Endothelial cell of umbilical vein (primary cell): ENCODE results near the gene SEC62. TPM values are rescaled to one million over a fixed set of nuclear protein-coding genes. Genes with fewer than 3 reads are reported as not detected.

Source experiments
- BruUV-seq: library from RNA; stranded (reverse); fragments of 400-500 nt; replicated peaks from 2 replicates; lab custom pipeline; 2021; lab: Mats Ljungman, UMichigan
- CTCF ChIA-PET: fragments of 300-600, 350-600 bp; sonication (Branson Sonifier 250); formaldehyde crosslinking; loops from one replicate; lab custom pipeline; 2021; ENCODE audit warnings: antibody characterized with exemption, inconsistent platforms; lab: Charles Lee
- POLR2A ChIA-PET: fragments of 300-600, 350-600 bp; sonication (Branson Sonifier 250); formaldehyde crosslinking; loops from one replicate; lab custom pipeline; 2021; ENCODE audit warnings: antibody characterized with exemption, inconsistent platforms; lab: Charles Lee
- DNase-seq: peaks from one replicate; pipeline ENCODE4 v3.0.0-alpha.2; 2011; ENCODE audit warnings: low read depth, low spot score
- FAIRE-seq: peaks from 2 replicates; lab custom pipeline; 2011; peaks lifted over from hg19 to GRCh38; lab: Jason Lieb, UNC
- H2AFZ ChIP-seq: 2 replicates; pipeline ENCODE4 v1.6.0; 2012; ENCODE audit warnings: low read depth, low read length, control low read depth, inconsistent platforms
- H3K27ac ChIP-seq: 2 replicates; pipeline ENCODE4 v1.5.1; 2011; ENCODE audit warnings: low read depth, mild to moderate bottlenecking, control low read depth, low read length, moderate library complexity; ENCODE audit not compliant: insufficient read depth
- H3K27me3 ChIP-seq, 2 experiments: 2 replicates each; pipeline versions ENCODE4 v1.6.0 to v1.6.1; 2011; ENCODE audit warnings: low read length in 2 of 2, mixed read lengths in 1 of 2; ENCODE audit not compliant: control insufficient read depth in 2 of 2, insufficient read depth in 2 of 2
- H3K36me3 ChIP-seq, 2 experiments: 2 replicates in 1 of 2; 3 replicates in 1 of 2; pipeline ENCODE4 v1.5.1; 2011; ENCODE audit warnings: low read length in 2 of 2, mild to moderate bottlenecking in 1 of 2, moderate library complexity in 1 of 2; ENCODE audit not compliant: control insufficient read depth in 2 of 2, insufficient read depth in 2 of 2; ENCODE audit errors: extremely low read depth in 1 of 2
- H3K4me1 ChIP-seq: 3 replicates; pipeline ENCODE4 v1.5.1; 2011; ENCODE audit warnings: mild to moderate bottlenecking, low read length; ENCODE audit not compliant: control insufficient read depth, insufficient read depth; ENCODE audit errors: extremely low read depth
- H3K4me2 ChIP-seq: 2 replicates; pipeline ENCODE4 v1.6.1; 2011; ENCODE audit warnings: low read length, control low read depth, mixed read lengths; ENCODE audit not compliant: insufficient read depth
- H3K4me3 ChIP-seq, 3 experiments: fragments of 200-600 bp in 1 of 3; sonication (generic), shearing (Covaris generic) in 1 of 3; replicated peaks in 1 of 3; 2 replicates each; pipeline ENCODE4 v1.5.1; 2011 to 2016; ENCODE audit warnings: control low read depth in 3 of 3, low read length in 3 of 3, mild to moderate bottlenecking in 2 of 3, inconsistent platforms in 1 of 3, low read depth in 1 of 3, moderate library complexity in 1 of 3; ENCODE audit not compliant: insufficient read depth in 1 of 3
- H3K79me2 ChIP-seq: 2 replicates; pipeline ENCODE4 v1.6.0; 2012; ENCODE audit warnings: low read length, inconsistent platforms; ENCODE audit not compliant: control insufficient read depth, insufficient read depth
- H3K9ac ChIP-seq: replicated peaks from 2 replicates; pipeline ENCODE3; 2011; ENCODE audit warnings: low read length, control low read depth; ENCODE audit not compliant: insufficient read depth; ENCODE audit errors: extremely low read depth
- H3K9me1 ChIP-seq: replicated peaks from 3 replicates; pipeline ENCODE4 v1.6.0; 2011; ENCODE audit warnings: mild to moderate bottlenecking, low read length; ENCODE audit not compliant: control insufficient read depth, insufficient read depth; ENCODE audit errors: extremely low read depth
- H3K9me3 ChIP-seq: replicated peaks from 2 replicates; pipeline ENCODE4 v1.5.1; 2012; ENCODE audit warnings: low read length, inconsistent platforms; ENCODE audit not compliant: control insufficient read depth, insufficient read depth
- H4K20me1 ChIP-seq: replicated peaks from 2 replicates; pipeline ENCODE3; 2011; ENCODE audit warnings: mild to moderate bottlenecking, low read length; ENCODE audit not compliant: control insufficient read depth, insufficient read depth; ENCODE audit errors: extremely low read depth
- EZH2 ChIP-seq: IDR thresholded peaks from 2 replicates; pipeline ENCODE4 v1.6.1; 2012; ENCODE audit warnings: borderline replicate concordance, low read depth, mild to moderate bottlenecking, moderate library complexity, low read length, inconsistent platforms; ENCODE audit not compliant: severe bottlenecking
- FOS ChIP-seq: IDR thresholded peaks from 2 replicates; pipeline ENCODE4 v1.6.1; 2011; ENCODE audit warnings: mild to moderate bottlenecking, low read length, moderate library complexity, borderline replicate concordance; ENCODE audit not compliant: insufficient read depth
- GATA2 ChIP-seq: IDR thresholded peaks from 2 replicates; pipeline ENCODE4 v1.7.0; 2011; ENCODE audit warnings: low read depth, mild to moderate bottlenecking, moderate library complexity, mixed read lengths, low read length; ENCODE audit not compliant: insufficient read length, insufficient read depth
- JUN ChIP-seq: IDR thresholded peaks from 2 replicates; pipeline ENCODE4 v1.6.1; 2011; ENCODE audit warnings: borderline replicate concordance, low read depth; ENCODE audit not compliant: insufficient read length, insufficient read depth
- MYC ChIP-seq: IDR thresholded peaks from one replicate; pipeline ENCODE4 v1.6.1; 2011; ENCODE audit warnings: mild to moderate bottlenecking, low read depth, low read length
- POLR2A ChIP-seq: IDR thresholded peaks from 2 replicates; pipeline ENCODE4 v1.6.1; 2012; ENCODE audit warnings: low read depth, mild to moderate bottlenecking, control low read depth, low read length
- POLR2AphosphoS5 ChIP-seq: IDR thresholded peaks from 2 replicates; pipeline ENCODE4 v1.6.1; 2012; ENCODE audit warnings: low read depth, mild to moderate bottlenecking, control low read depth, low read length, moderate library complexity; ENCODE audit not compliant: insufficient read depth
- dilution Hi-C: fragments of 300-500 bp; cut with MboI; formaldehyde crosslinking; loops from one replicate; pipeline ENCODE4 v1.15.0; 2019; ENCODE audit warnings: low sequenced_read_pairs; ENCODE audit not compliant: extremely low pct_ligation_motif_present
- intact Hi-C: fragments of 100-400 bp; cut with micrococcal nuclease; formaldehyde crosslinking; loops from one replicate; pipeline ENCODE4 v1.10.0; 2022
- polyA plus RNA-seq, 4 experiments: library from polyadenylated mRNA; depleted of rRNA in 3 of 4; stranded (reverse) in 3 of 4; unstranded in 1 of 4; fragments of >200 nt; gene quantifications; 2 replicates each; pipeline versions ENCODE4 v1.2.1 to v1.2.3, GENCODE V29; 2011 to 2012; ENCODE audit warnings: missing spikeins in 1 of 4
- total RNA-seq: library from RNA; stranded (reverse); gene quantifications from 2 replicates; pipeline ENCODE4 v1.2.3, GENCODE V29; 2021
- TF ChIP-seq, protein P1 (sequence below): IDR thresholded peaks from 2 replicates; pipeline ENCODE4 v1.6.1; 2011; ENCODE audit not compliant: insufficient read depth, insufficient read length
- TF ChIP-seq, protein P2 (sequence below), 2 donors: IDR thresholded peaks; 1 replicate in 1 of 2; 2 replicates in 1 of 2; pipeline ENCODE4 v1.5.1; 2011; ENCODE audit warnings: low read length in 2 of 2, mild to moderate bottlenecking in 2 of 2, moderate library complexity in 2 of 2, control low read depth in 1 of 2, inconsistent platforms in 1 of 2, low read depth in 1 of 2; ENCODE audit not compliant: insufficient read depth in 1 of 2; ENCODE audit errors: extremely low read depth in 1 of 2

Gene SEC62
- total and polyA plus RNA-seq, 2 donors (not counting 3 experiments of a cell fraction or from before 2014, with no cell fraction given), result 90.7 to 90.8 TPM

DNA sequence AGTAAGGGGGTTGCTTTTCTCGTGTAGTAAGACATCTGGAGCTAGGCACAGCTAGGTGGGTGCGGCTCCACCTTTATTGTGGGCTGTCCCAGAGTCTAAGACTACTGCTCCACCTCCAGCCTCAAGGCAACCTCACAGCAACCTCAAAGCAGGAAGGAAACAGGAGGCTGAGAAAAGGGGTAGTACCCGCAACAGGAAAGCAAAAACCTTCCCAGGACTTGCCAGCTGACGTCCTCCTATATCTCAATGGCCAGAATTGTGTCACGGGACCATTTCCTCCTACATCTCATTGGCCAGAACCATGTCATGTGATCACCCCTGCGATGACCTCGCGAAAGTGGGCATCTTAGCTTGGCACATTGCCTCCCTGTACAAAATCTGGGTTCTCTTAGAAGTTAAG is 66.9 kb downstream of the SEC62 start:
- intact Hi-C loops, result no loop called here
- no peaks in the 10 kb centered on the region for H3K79me2 ChIP-seq
- no peak overlapping the region for H3K4me3 ChIP-seq
- no peak overlapping the region for H3K4me2 ChIP-seq
- peaks cover 4% of the 10 kb centered on the region for H3K4me1 ChIP-seq
- dilution Hi-C loops, result no loop called here
- peaks cover 8 to 12% of the 10 kb centered on the region in 2 experiments for H3K27me3 ChIP-seq
- ChIA-PET POLR2A (no interaction called here), CTCF (no interaction called here)
- H3K9me1 ChIP-seq, result no peaks in the 10 kb centered on the region
- H3K9me3 ChIP-seq, result no peaks in the 10 kb centered on the region
- H3K9ac ChIP-seq, result no peak overlapping the region
- BruUV-seq, result no TSS peak
- H3K36me3 ChIP-seq, result no peaks in the 10 kb centered on the region
- no peak overlapping the region for H3K27ac ChIP-seq
- no peak overlapping the region for H2AFZ ChIP-seq
- H4K20me1 ChIP-seq, result no peaks in the 10 kb centered on the region
- TF ChIP-seq, protein P1, sequence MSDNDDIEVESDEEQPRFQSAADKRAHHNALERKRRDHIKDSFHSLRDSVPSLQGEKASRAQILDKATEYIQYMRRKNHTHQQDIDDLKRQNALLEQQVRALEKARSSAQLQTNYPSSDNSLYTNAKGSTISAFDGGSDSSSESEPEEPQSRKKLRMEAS, result no peak
- TF ChIP-seq, protein P2, sequence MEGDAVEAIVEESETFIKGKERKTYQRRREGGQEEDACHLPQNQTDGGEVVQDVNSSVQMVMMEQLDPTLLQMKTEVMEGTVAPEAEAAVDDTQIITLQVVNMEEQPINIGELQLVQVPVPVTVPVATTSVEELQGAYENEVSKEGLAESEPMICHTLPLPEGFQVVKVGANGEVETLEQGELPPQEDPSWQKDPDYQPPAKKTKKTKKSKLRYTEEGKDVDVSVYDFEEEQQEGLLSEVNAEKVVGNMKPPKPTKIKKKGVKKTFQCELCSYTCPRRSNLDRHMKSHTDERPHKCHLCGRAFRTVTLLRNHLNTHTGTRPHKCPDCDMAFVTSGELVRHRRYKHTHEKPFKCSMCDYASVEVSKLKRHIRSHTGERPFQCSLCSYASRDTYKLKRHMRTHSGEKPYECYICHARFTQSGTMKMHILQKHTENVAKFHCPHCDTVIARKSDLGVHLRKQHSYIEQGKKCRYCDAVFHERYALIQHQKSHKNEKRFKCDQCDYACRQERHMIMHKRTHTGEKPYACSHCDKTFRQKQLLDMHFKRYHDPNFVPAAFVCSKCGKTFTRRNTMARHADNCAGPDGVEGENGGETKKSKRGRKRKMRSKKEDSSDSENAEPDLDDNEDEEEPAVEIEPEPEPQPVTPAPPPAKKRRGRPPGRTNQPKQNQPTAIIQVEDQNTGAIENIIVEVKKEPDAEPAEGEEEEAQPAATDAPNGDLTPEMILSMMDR (IDR thresholded peaks at IDR 0.05; ENCODE audit: extremely low read depth in 1 of 2, insufficient read depth in 1 of 2, low read depth in 1 of 2, low read length in 2 of 2), result no peak
- TF ChIP-seq POLR2A, result no peak
- TF ChIP-seq FOS, result no peak
- no peak for TF ChIP-seq POLR2AphosphoS5
- no peak for TF ChIP-seq MYC
- no peak for TF ChIP-seq GATA2
- TF ChIP-seq EZH2, result no peak
- no peak for TF ChIP-seq JUN
- no peak for DNase-seq
- FAIRE-seq, result no peak
